HUDEP-2 (cell line): Measurements from ENCODE around the gene ADAM15.

ENCODE experiments used
- DNase-seq, 76 experiments: peaks; one replicate each; lab custom pipeline; 2025; ENCODE audit not compliant: unreplicated experiment in 76 of 76; lab: John Stamatoyannopoulos, UW

The ADAM15 gene

DNA sequence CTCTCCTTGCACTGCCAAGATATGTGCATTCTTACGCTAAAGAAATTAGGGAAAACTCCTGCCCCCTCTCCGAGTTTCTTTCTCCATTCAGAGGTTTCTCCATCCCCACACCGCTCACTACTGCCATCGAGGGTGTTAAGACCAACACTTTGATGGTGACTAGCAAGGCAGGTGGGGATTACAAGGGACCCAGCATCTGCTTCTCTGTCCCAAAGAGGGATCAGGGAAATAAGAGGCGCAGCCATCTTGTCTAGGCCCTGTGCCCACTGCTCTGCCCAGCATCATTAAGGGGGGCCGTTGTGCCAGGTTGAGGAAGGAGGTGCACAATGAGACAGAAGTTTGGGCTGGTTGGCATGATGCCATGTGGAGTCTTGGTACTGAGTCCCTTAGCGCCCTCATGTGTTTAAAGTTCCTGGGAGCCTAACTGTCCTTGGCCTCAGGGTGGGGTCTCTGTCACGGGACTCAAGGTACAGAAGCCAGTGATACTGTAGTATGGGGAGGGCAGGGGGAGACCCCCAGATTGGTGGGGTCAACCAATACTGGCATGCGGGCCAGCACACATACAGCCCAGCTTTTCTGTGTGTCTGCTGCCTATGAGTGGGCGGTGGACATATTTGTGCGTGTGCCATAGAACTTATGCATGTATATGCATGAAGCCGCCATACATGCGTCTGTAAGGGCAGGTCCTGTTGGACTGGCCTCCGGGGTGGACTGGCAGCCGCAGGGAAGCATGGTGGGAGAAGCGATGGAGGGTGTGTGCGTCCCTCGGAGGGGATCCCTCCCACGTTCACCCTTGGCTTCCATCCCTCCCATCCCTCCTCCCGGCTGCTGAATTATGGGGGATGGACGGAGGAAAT is 33.0 kb downstream of the ADAM15 start:
- peak in 61 of 76 experiments; percentile 9 to 80 (median 51) for DNase-seq

GRCh38 chr1:155084722-155085503 is 33.8 kb downstream of the ADAM15 start:
- DNase-seq = peak in 72 of 76 experiments; percentile 50 to 98 (median 84)

- peak in 54 of 76 experiments; percentile 16 to 77 (median 54) for DNase-seq
These were observed 34.5 kb downstream of the ADAM15 start for GRCh38 chr1:155085504-155086127.

- peak in 59 of 76 experiments; percentile 12 to 76 (median 55) for DNase-seq
These were observed 35.1 kb downstream of the ADAM15 start for GRCh38 chr1:155086128-155086741.

- DNase-seq = peak in 3 of 76 experiments; percentile 7 to 18 (median 15)
These were observed 35.9 kb downstream of the ADAM15 start for GRCh38 chr1:155086856-155087535.

DNA sequence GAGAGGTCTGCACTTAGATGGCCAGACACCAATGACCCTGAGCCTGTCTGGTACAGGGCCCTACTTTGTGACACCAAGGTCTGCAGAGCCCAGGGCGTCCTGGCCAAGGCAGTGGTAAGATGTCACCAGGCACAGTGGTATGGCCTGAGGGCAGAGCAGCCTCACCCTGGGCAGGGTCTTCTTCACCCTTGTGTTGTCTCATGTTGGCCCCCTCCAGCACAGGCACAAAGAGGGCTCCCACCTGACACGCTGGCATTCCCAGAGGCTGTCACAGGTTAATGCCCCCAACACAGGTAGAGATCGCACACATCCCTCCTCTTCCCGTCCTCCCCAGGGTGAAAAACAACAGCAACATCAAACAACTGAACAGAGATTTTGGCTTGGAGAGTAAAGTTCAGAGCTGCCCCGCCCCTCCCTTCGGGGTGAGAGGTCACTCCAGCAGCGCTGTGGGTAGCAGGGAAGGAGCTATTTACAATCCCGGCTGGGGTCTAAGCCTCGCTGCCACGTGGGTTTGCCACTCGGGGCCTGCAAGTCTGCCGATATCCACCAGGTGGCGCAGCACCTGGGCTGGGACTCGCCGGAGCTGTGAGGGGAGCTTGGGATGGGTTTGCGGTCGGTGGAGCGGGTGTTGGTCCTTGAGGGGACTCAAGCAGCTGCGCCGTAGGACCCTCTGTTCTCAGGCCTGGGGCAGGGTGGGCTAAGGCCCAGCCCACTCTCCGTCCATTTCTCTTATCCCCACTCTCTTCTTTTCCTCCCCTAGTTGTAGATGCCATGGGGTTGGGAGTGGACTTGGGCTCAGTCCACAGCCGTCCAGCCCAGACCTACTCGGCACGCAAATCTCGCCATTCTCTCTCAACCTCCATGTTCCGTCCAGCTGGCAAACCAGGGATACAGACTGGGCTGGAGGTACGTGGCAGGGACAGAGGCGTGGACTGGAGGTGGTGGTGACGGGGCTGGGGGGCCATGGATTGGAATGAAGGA is 40.2 kb downstream of the ADAM15 start:
- peak in 65 of 76 experiments; percentile 11 to 80 (median 56) for DNase-seq

- no peak for DNase-seq
These were observed 41.0 kb downstream of the ADAM15 start for GRCh38 chr1:155092131-155092530.

GRCh38 chr1:155092641-155093040 is 41.5 kb downstream of the ADAM15 start:
- DNase-seq = no peak

DNA sequence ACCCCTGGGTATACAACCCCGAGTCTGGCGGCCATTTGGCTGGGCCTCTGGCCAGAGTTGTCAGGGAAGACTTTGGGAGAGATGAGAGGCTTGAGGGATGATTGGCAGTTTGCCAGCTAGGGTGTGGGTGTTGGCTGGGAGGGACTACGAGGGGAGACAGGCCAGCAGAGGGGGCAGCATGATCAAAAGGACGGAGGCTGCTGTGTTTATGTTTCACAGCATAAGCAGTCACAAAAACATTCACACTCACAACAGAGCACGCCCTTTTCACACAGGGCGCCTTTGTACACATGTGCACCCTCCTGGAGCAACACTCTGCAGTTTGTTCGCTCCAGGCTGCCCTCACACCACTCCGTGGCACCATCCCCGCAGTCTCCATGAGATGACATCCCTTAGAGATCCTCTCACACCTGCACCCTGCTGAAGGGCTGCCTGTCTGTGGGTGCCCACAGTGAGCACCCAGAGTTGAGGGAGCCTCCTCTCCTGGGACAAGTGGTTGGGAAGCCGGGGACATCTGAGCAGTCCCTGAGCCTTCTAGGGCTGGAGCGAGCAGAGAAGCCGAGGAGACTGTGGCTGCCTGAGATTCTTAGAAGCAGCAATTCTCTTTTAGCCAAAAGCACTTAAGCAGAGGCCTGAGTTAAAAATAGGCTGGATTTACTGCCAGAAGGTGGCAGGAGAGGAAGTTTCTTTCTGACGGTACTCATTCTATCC is 43.0 kb downstream of the ADAM15 start:
- DNase-seq = peak in 7 of 76 experiments; percentile 13 to 26 (median 19)

GRCh38 chr1:155094622-155094948 is 43.5 kb downstream of the ADAM15 start:
- DNase-seq = peak in 1 of 76 experiments; percentile 4

- DNase-seq = no peak
These were observed 48.2 kb downstream of the ADAM15 start for GRCh38 chr1:155099331-155099730.

DNA sequence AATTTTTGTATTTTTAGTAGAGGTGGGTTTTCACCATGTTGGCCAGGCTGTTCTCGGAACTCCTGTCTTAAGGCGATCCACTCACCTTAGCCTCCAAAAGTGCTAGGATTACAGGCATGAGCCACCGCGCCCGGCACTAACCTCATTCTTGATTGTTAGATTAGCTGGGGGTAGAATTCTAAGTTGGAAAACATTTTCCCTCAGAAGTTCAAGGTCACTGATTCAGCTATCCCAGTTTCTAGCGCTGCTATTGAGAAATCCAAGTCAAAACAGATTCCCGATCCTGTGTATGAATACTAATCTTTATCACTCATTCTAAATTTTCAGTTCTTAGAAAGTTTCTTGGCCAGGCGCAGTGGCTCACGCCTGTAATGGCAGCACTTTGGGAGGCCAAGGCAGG is 52.2 kb downstream of the ADAM15 start:
- no peak for DNase-seq

GRCh38 chr1:155104605-155105534 is 53.8 kb downstream of the ADAM15 start:
- DNase-seq = no peak

DNA sequence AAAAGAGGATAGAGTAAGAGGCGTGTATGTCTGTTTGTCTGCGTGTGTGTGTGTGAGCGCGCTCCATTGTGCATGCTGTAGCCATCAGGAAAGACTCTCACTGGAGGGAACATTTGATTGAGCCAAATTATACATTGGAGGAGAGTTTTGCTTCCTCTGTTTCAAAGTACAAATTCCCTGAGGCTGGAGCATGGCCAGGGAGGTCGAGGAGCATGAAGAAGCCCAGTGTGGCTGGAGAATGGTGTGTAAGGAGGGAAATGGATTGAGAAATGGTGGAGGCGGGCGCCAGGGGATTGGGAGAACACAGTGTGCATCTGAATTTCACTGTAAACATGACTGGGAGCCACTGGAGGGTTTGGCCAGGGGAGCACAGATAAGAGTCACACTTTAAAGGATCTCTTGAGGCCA is 54.5 kb downstream of the ADAM15 start:
- no peak for DNase-seq

DNA sequence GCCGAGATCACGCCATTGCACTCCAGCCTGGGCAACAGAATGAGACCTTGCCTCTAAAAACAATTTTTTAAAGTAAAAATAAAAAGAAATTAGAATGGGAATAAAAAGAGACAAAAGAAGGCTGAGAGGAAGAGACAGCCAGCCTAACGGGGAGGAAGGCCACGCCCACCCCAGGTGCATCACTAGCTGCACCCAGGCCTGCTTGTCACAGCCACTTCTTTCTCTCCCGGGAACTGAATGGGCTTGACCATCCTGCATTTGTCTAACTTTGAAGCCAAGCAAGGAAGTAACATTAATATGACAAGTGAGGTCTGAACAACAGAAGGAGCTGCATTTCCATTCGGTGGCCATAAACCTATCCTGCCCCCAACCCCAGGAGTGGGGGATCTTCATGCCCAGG is 55.7 kb downstream of the ADAM15 start:
- DNase-seq = no peak

- no peak for DNase-seq
These were observed 56.5 kb downstream of the ADAM15 start for GRCh38 chr1:155107309-155108264.
